Testis (tissue), 2 donors: ENCODE results near the gene PUSL1.

Experiments used
- POLR2A ChIP-seq: fragments of 450-650 bp; IDR thresholded peaks from one replicate; pipeline ENCODE4 v1.6.1; 2017; ENCODE audit warnings: antibody characterized with exemption, mild to moderate bottlenecking, moderate library complexity
- TF ChIP-seq, protein P1 (sequence below), 3 experiments: fragments of 450-650 bp in 2 of 3; fragments of 200-600 bp in 1 of 3; sonication (generic) in 1 of 3; IDR thresholded peaks; one replicate each; pipeline ENCODE4 v1.5.1; 2016 to 2019; ENCODE audit warnings: antibody characterized with exemption in 3 of 3, mild to moderate bottlenecking in 2 of 3, moderate library complexity in 1 of 3

DNA sequence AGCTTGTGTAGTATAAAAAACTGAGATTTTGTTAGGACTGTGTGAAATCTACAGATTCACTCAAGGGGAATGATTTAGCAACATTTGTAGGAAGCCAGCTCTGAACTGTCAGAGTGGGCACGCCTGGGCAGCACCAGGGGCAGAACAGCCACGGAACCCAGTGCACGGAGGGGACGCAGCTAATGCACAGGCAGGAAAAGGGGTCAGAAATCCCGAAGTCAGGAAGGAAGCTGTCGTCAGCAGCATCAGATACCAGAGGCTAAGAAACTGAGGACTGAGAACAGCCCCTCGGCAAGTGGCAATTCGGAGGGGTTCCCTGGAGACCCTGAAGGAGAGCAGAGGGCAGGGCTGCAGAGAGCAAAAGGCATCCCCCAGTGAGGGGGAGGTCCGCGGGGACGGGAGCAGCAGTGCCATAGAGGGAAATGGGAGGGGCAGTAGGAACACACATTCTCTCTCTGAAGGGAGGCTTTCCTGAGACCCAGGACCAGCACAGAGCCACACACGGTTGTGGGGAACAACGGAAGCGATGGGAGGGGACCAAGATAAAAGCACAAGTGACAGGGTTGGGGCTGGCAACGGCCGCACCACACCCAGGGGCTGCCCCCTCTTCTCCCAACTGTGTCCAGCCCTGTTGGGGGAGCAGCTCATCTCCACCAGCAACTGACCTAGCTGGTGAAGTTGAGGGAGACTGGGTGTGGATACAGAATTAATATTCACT is 47.4 kb upstream of the PUSL1 start:
- TF ChIP-seq, protein P1, sequence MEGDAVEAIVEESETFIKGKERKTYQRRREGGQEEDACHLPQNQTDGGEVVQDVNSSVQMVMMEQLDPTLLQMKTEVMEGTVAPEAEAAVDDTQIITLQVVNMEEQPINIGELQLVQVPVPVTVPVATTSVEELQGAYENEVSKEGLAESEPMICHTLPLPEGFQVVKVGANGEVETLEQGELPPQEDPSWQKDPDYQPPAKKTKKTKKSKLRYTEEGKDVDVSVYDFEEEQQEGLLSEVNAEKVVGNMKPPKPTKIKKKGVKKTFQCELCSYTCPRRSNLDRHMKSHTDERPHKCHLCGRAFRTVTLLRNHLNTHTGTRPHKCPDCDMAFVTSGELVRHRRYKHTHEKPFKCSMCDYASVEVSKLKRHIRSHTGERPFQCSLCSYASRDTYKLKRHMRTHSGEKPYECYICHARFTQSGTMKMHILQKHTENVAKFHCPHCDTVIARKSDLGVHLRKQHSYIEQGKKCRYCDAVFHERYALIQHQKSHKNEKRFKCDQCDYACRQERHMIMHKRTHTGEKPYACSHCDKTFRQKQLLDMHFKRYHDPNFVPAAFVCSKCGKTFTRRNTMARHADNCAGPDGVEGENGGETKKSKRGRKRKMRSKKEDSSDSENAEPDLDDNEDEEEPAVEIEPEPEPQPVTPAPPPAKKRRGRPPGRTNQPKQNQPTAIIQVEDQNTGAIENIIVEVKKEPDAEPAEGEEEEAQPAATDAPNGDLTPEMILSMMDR (IDR thresholded peaks at IDR 0.05) = no peak
- no peak for TF ChIP-seq POLR2A
